Measurements from ENCODE around the gene ATXN8OS. TPM values are rescaled to one million over a fixed set of nuclear protein-coding genes. Genes with fewer than 3 reads are reported as not detected.

ATXN8OS gene
- total RNA-seq, 1 donor from 2014 or later = not detected

- H3K36me3 Mint-ChIP-seq = no peaks in the 10 kb centered on the region
Measured at GRCh38 chr13:70172946-70173597, 65.4 kb downstream of the ATXN8OS start.

GRCh38 chr13:70173598-70173959 is 66.0 kb downstream of the ATXN8OS start:
- no peak overlapping the region for H3K4me3 Mint-ChIP-seq
- no peaks in the 10 kb centered on the region for H3K27me3 Mint-ChIP-seq (ENCODE audit: low read depth)
- no peaks in the 10 kb centered on the region for H3K4me1 Mint-ChIP-seq
- peaks cover 5% of the 10 kb centered on the region for H3K9me3 Mint-ChIP-seq
- no peak for TF ChIP-seq CTCF (IDR thresholded peaks at IDR 0.05; ENCODE audit: unreplicated experiment)
- H3K27ac Mint-ChIP-seq = no peak overlapping the region
- H3K36me3 Mint-ChIP-seq = no peaks in the 10 kb centered on the region
- no peak for DNase-seq (ENCODE audit: low spot score in 2 of 2, unreplicated experiment in 2 of 2)

More at GRCh38 chr13:70172946-70173597, 65.4 kb downstream of the ATXN8OS start:
- no peak for DNase-seq (ENCODE audit: low spot score in 2 of 2, unreplicated experiment in 2 of 2)
- Mint-ChIP-seq H3K27ac (no peak overlapping the region), H3K9me3 (peaks cover 5% of the 10 kb centered on the region), H3K27me3 (ENCODE audit: low read depth) (no peaks in the 10 kb centered on the region), H3K4me3 (no peak overlapping the region), H3K4me1 (no peaks in the 10 kb centered on the region)
- TF ChIP-seq CTCF (IDR thresholded peaks at IDR 0.05; ENCODE audit: unreplicated experiment) = no peak

GRCh38 chr13:70178346-70178745 is 70.7 kb downstream of the ATXN8OS start:
- Mint-ChIP-seq H3K4me1 (no peaks in the 10 kb centered on the region), H3K36me3 (no peaks in the 10 kb centered on the region), H3K9me3 (peaks cover 5% of the 10 kb centered on the region), H3K27ac (no peak overlapping the region), H3K27me3 (ENCODE audit: low read depth) (no peaks in the 10 kb centered on the region), H3K4me3 (no peak overlapping the region)
- no peak for DNase-seq (ENCODE audit: low spot score in 2 of 2, unreplicated experiment in 2 of 2)
- no peak for TF ChIP-seq CTCF (IDR thresholded peaks at IDR 0.05; ENCODE audit: unreplicated experiment)

Other genes starting within 250 kb of the ATXN8OS start
- gene KLHL1, start 626 bp downstream of the ATXN8OS start, total RNA-seq = 0.05 TPM in 1 of 3 replicates, not detected in the others

Data from mesothelial cell of epicardium (in vitro differentiated cells).